ENCODE data around the gene TBX2.
"Not testable (repeated sequence)": the region's sequence is repeated elsewhere in the genome, so short reads cannot be mapped to it uniquely, and the experiment has no call there.

DNA sequence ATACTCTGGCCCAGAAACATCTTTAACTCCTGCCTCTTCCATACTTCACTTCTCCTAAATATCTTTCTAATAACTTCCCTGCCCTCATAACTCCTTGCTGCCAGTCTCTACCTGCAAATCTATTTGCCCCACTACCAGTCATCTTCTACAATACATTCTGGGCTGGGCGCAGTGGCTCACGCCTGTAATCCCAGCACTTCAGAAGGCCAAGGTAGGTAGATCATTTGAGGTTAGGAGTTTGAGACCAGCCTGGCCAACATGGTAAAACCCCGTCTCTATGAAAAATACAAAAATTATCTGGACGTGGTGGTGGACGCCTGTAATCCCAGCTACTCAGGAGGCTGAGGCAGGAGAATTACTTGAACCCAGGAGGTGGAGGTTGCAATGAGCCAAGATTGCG, 41.9 kb downstream of the TBX2 start:
- TF ChIP-seq, protein P1, sequence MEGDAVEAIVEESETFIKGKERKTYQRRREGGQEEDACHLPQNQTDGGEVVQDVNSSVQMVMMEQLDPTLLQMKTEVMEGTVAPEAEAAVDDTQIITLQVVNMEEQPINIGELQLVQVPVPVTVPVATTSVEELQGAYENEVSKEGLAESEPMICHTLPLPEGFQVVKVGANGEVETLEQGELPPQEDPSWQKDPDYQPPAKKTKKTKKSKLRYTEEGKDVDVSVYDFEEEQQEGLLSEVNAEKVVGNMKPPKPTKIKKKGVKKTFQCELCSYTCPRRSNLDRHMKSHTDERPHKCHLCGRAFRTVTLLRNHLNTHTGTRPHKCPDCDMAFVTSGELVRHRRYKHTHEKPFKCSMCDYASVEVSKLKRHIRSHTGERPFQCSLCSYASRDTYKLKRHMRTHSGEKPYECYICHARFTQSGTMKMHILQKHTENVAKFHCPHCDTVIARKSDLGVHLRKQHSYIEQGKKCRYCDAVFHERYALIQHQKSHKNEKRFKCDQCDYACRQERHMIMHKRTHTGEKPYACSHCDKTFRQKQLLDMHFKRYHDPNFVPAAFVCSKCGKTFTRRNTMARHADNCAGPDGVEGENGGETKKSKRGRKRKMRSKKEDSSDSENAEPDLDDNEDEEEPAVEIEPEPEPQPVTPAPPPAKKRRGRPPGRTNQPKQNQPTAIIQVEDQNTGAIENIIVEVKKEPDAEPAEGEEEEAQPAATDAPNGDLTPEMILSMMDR (IDR thresholded peaks at IDR 0.05): not testable (repeated sequence)
- not testable (repeated sequence) for TF ChIP-seq EZH2phosphoT487 (IDR thresholded peaks at IDR 0.05)
